Heart left ventricle (tissue), 16 donors: ENCODE measurements around the gene TNFRSF14. TPM values are rescaled to one million over a fixed set of nuclear protein-coding genes. Genes with fewer than 3 reads are reported as not detected.
"Not testable (repeated sequence)": the region's sequence is repeated elsewhere in the genome, so short reads cannot be mapped to it uniquely, and the experiment has no call there.

ENCODE experiments used
- ATAC-seq, 4 donors: fragments of 200-7000 bp; cut with Tn5 transposase; one replicate each; pipeline ENCODE4 v1.9.1; 2020 to 2022; ENCODE audit warnings: moderate library complexity in 4 of 4, mild to moderate bottlenecking in 3 of 4, moderate number of reproducible peaks in 1 of 4
- DNase-seq, 5 donors: peaks; one replicate each; pipeline ENCODE4 v3.0.0-alpha.2; 2020
- H3K27ac ChIP-seq, 12 donors: fragments of 200-600 bp; sonication (generic) in 4 of 12; one replicate each; pipeline versions ENCODE4 v1.5.0 to v1.8.0; 2016 to 2022; ENCODE audit warnings: mild to moderate bottlenecking in 2 of 12
- H3K27me3 ChIP-seq, 9 donors: fragments of 200-600 bp; sonication (generic) in 2 of 9; one replicate each; pipeline versions ENCODE4 v1.5.1 to v1.8.0; 2016 to 2022; ENCODE audit warnings: mild to moderate bottlenecking in 3 of 9
- H3K36me3 ChIP-seq, 9 donors: fragments of 200-600 bp; sonication (generic) in 2 of 9; one replicate each; pipeline versions ENCODE4 v1.5.0 to v1.8.0; 2018 to 2022; ENCODE audit warnings: mild to moderate bottlenecking in 2 of 9
- H3K4me1 ChIP-seq, 12 donors: fragments of 200-600 bp; sonication (generic) in 4 of 12; one replicate each; pipeline versions ENCODE4 v1.5.0 to v1.8.0; 2016 to 2022; ENCODE audit warnings: mild to moderate bottlenecking in 3 of 12
- H3K4me3 ChIP-seq, 12 donors: fragments of 200-600 bp; sonication (generic) in 4 of 12; one replicate each; pipeline versions ENCODE4 v1.5.0 to v1.8.0; 2017 to 2022; ENCODE audit warnings: mild to moderate bottlenecking in 9 of 12, moderate library complexity in 4 of 12
- H3K9me3 ChIP-seq, 12 donors: fragments of 200-600 bp; sonication (generic) in 4 of 12; one replicate each; pipeline versions ENCODE4 v1.5.0 to v1.8.0; 2016 to 2022; ENCODE audit warnings: mild to moderate bottlenecking in 1 of 12
- CTCF ChIP-seq, 12 donors: fragments of 200-600 bp; sonication (generic) in 4 of 12; IDR thresholded peaks; one replicate each; pipeline versions ENCODE4 v1.5.0 to v1.8.0; 2018 to 2022; ENCODE audit warnings: antibody characterized with exemption in 12 of 12, mild to moderate bottlenecking in 5 of 12
- POLR2A ChIP-seq, 2 donors: fragments of 450-650 bp; IDR thresholded peaks; one replicate each; pipeline ENCODE4 v1.6.1; 2017; ENCODE audit warnings: antibody characterized with exemption in 2 of 2, mild to moderate bottlenecking in 2 of 2, moderate library complexity in 2 of 2
- WGBS, 4 donors: extraction: QIAGEN DNeasy Blood & Tissue Kit in 2 of 4; methylation state at CpG; one replicate each; pipeline versions ENCODE4 v1.1.5 to v1.1.7; 2013 to 2018; 5-methylcytosine and 5-hydroxymethylcytosine counted together
- intact Hi-C, 10 donors: fragments of 100-400 bp; cut with DNase I; formaldehyde crosslinking; loops; one replicate each; pipeline versions ENCODE4 v1.11.1 to v1.14.2; 2022
- polyA plus RNA-seq, 2 donors: library from polyadenylated mRNA; stranded (reverse); fragments of 200-250 nt; gene quantifications; one replicate each; pipeline ENCODE4 v1.2.3, GENCODE V29; 2013
- total RNA-seq, 9 donors: library from RNA; depleted of rRNA in 2 of 9; stranded (reverse); fragments of >200 nt in 2 of 9; fragmentation: NEBNext Ultra II Directional in 3 of 9; extraction: Animal tissue kit (Norgen Biotek cat#: 25700) in 3 of 9; gene quantifications; one replicate each; pipeline versions ENCODE4 v1.1.0 to v1.2.4, GENCODE V29; 2016 to 2023
- donor health status: ischemic (EF 13 %, LVEDD 7.1; RV severe dilation, severe dysfunction).
- donor health status: healthy with polysubstance abuse.
- donor health status: DM: no; HTN: yes; CAD: no.
- donor health status: DM: no; HTN: no; CAD: no.
- donor health status: ischemic (EF 25% LVEDD 6.9; RV normal size, moderate dysfunction).
- donor health status: ischemic (EF 25% LVEDD 5.7; RV mildly dilated, moderate dysfunction).
- donor health status: healthy.
- donor health status: DM: yes; HTN: yes; CAD: no.
- donor health status: ischemic (EF 35%, LVEDD 5.7; RV mildly dilated, moderate dysfunction).
- donor health status: nonischemic (EF 11% LVEDD 7.7; RV severe dilation, severe dysfunction).
- donor health status: DM: yes; HTN: yes; CAD: no.
- donor health status: PGD.
- donor health status: ischemic (EF 29% LVEDD 5.4; RV normal size, mild dysfunction).
- donor health status: nonischemic (EF 23%, LVEDD 6.1; RV moderate dilation, normal function).

Gene TNFRSF14
- total and polyA plus RNA-seq, 11 donors: 7.8 to 70.8 (median 14.3) TPM

- Histone ChIP-seq H3K4me1 (peaks cover 12 to 55% (median 40%) of the 10 kb centered on the region in 12 donors), H3K27ac (peak overlapping the region; percentile 66 to 87 (median 80)), H3K4me3 (peak overlapping the region in 10 of 12 donors; percentile 29 to 61 (median 51))
- H3K9me3 ChIP-seq, H3K27me3 ChIP-seq, intact Hi-C loops, H3K36me3 ChIP-seq: not testable (repeated sequence)
- 57 to 65% (median 62%) methylated on average over 9 of the region's 9 CpGs for WGBS, 4 donors
- peak in 4 of 5 donors; percentile 71 to 78 (median 77) for DNase-seq
- TF ChIP-seq POLR2A (IDR thresholded peaks at IDR 0.05): peak in 1 of 2 donors; percentile 26
- TF ChIP-seq CTCF (IDR thresholded peaks at IDR 0.05): peak in 9 of 12 donors; percentile 16 to 43 (median 33)
- peak in 1 of 4 donors; percentile 21 for ATAC-seq
Observed at GRCh38 chr1:2551544-2551943, 4.6 kb upstream of the TNFRSF14 start.

GRCh38 chr1:2552189-2552588 is 4.0 kb upstream of the TNFRSF14 start:
- WGBS, 4 donors: 89 to 91% (median 90%) methylated on average over 23 to 26 of the region's 26 CpGs

GRCh38 chr1:2553076-2553475 is 3.1 kb upstream of the TNFRSF14 start:
- H3K4me3 ChIP-seq, intact Hi-C loops, ATAC-seq, H3K36me3 ChIP-seq, H3K27me3 ChIP-seq, H3K27ac ChIP-seq, H3K9me3 ChIP-seq, DNase-seq: not testable (repeated sequence)
- peaks cover 4 to 55% (median 39%) of the 10 kb centered on the region in 12 donors for H3K4me1 ChIP-seq
- 62 to 83% (median 71%) methylated on average over 7 to 9 of the region's 9 CpGs for WGBS, 4 donors

More at GRCh38 chr1:2552189-2552588, 4.0 kb upstream of the TNFRSF14 start:
- Histone ChIP-seq H3K36me3 (no peaks in the 10 kb centered on the region), H3K27me3 (peaks cover 0 to 5% (median 0%) of the 10 kb centered on the region in 9 donors), H3K4me3 (peak overlapping the region in 1 of 12 donors; percentile 56), H3K4me1 (peaks cover 12 to 55% (median 39%) of the 10 kb centered on the region in 12 donors), H3K9me3 (no peaks in the 10 kb centered on the region), H3K27ac (peak overlapping the region in 8 of 12 donors; percentile 34 to 87 (median 80))
- intact Hi-C loops: no loop called here
- DNase-seq: no peak
- TF ChIP-seq CTCF (IDR thresholded peaks at IDR 0.05) (no peak), POLR2A (IDR thresholded peaks at IDR 0.05) (no peak)
- no peak for ATAC-seq

DNA sequence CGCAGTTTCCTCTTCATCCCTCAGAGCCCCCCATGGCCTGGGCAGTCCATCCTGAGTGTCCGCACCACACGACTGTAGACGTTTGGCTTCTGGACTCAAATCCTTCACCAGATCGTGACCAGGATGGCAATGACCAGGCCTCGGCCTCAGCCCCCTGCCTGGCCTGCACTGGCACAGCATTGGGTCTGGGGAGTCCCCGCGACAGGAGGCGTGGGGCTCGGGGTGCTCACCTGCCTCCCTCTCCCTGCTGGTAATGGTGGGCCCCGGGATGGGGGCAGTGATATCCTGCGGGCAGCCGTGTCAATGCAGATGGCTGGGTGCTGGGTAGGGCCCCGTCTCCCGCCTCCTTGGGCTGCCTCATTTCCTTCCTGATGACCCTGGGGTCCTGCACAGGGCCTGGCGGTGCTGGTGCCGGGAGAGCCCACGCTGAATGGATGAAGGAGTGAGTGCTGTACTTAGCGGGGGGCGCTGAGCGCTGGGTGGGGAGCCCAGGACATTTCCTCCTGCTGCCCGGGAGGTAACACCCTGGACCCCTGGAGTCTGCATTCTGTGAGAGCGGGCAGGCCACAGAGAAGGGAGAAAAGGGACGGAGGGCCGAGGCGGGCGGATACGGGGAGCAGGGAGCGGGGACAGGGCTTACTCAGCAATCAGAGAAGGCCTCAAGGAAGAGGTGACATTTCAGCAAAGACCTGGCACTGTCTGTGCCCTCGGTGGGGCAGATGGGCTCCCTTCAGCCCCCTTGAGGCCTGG is 2.1 kb upstream of the TNFRSF14 start:
- H3K4me1 ChIP-seq: peaks cover 2 to 56% (median 34%) of the 10 kb centered on the region in 12 donors
- ATAC-seq (no peak), DNase-seq (no peak)
- intact Hi-C loops: no loop called here
- 74 to 87% (median 82%) methylated on average over 24 to 30 of the region's 30 CpGs for WGBS, 4 donors
- TF ChIP-seq CTCF (IDR thresholded peaks at IDR 0.05): no peak
- TF ChIP-seq POLR2A (IDR thresholded peaks at IDR 0.05): no peak
- H3K36me3 ChIP-seq: peaks cover 0 to 15% (median 3%) of the 10 kb centered on the region in 9 donors
- H3K27me3 ChIP-seq: peaks cover 0 to 5% (median 0%) of the 10 kb centered on the region in 9 donors
- H3K9me3 ChIP-seq: no peaks in the 10 kb centered on the region
- no peak overlapping the region for H3K27ac ChIP-seq
- H3K4me3 ChIP-seq: no peak overlapping the region
